HEK293T (cell line): ENCODE results near the gene STON2.

Experiments
- LEF1 ChIP-seq: fragments of 450-650 bp; IDR thresholded peaks from 2 replicates; pipeline ENCODE4 v1.6.1; 2017; ENCODE audit warnings: mild to moderate bottlenecking, borderline replicate concordance
- SP1 ChIP-seq: fragments of 450-650 bp; IDR thresholded peaks from 2 replicates; pipeline ENCODE4 v1.6.1; 2017

DNA sequence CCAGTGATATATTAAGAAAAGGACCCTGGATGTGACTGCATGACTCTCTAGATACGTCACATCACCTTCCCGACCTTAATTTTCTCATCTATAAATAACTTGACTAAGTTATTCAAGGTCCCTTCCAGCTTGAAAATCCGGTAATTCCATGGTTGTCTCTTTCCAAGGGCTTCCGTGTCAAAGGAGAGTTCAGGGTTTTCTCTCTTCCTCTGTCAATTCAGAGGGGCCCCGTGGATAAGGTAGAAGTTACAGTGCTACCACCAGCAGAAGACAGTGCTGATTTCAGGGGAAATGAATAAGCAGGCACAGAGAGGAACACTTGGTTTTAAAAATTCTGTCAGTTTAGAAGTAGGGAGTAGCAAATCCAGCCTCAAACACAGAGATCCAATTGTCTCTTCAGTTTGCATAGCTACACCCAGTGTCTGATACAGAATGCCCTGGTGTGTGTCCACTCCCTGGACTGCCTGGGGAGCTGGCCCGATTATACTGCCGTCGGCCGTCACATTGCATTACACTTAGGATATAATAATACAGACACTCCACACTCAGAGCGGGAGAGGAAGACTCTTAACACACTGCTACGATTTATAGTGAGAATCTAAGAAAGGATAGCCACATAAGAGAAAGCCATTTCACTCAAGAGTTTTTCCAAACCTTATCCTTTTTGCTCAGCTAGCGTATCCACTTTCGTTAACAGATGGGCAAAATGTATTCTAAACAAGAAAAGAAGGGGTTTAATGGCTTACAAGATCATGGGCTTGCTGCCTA lies 124.6 kb downstream of the STON2 start:
- TF ChIP-seq LEF1: no peak
- TF ChIP-seq SP1: no peak
